LNCaP clone FGC (cell line): ENCODE data around the gene SMPD3.

Source experiments
- DNase-seq: peaks from one replicate; pipeline ENCODE4 v3.0.0-alpha.2; 2011; ENCODE audit warnings: low read depth
- H3K4me3 ChIP-seq: 2 replicates; pipeline ENCODE4 v1.5.1; 2011; ENCODE audit warnings: mild to moderate bottlenecking, low read depth, low read length, control low read depth
- CTCF ChIP-seq: IDR thresholded peaks from 2 replicates; pipeline ENCODE4 v1.5.1; 2012; ENCODE audit warnings: mild to moderate bottlenecking; ENCODE audit not compliant: control insufficient read depth, insufficient read depth; ENCODE audit errors: extremely low read depth

Gene SMPD3

GRCh38 chr16:68363658-68364521 is 84.4 kb downstream of the SMPD3 start:
- DNase-seq, result no peak
- TF ChIP-seq CTCF, result no peak
- no peak overlapping the region for H3K4me3 ChIP-seq

- no peak for DNase-seq
- H3K4me3 ChIP-seq, result no peak overlapping the region
- TF ChIP-seq CTCF, result no peak
These were observed 85.2 kb downstream of the SMPD3 start for GRCh38 chr16:68362947-68363657.

GRCh38 chr16:68362262-68362913 is 85.9 kb downstream of the SMPD3 start:
- no peak for TF ChIP-seq CTCF
- H3K4me3 ChIP-seq, result no peak overlapping the region
- no peak for DNase-seq

GRCh38 chr16:68361485-68361884 is 86.8 kb downstream of the SMPD3 start:
- DNase-seq, result no peak
- TF ChIP-seq CTCF, result no peak
- no peak overlapping the region for H3K4me3 ChIP-seq

- TF ChIP-seq CTCF, result no peak
- no peak overlapping the region for H3K4me3 ChIP-seq
- no peak for DNase-seq
These were observed 87.4 kb downstream of the SMPD3 start for GRCh38 chr16:68360956-68361355.

- TF ChIP-seq CTCF, result no peak
- no peak for DNase-seq
- H3K4me3 ChIP-seq, result no peak overlapping the region
These were observed 87.8 kb downstream of the SMPD3 start for GRCh38 chr16:68360547-68360946.
